A549 (cell line): Measurements from ENCODE around the gene CFAP73.
A peak's percentile ranks its signal among the peaks of the same experiment; 100 is the strongest.

ENCODE experiments used
- EP300 ChIP-seq, 2 experiments: fragments of >200 bp; sonication (Bioruptor Twin); formaldehyde crosslinking; IDR thresholded peaks; 2 replicates in 1 of 2; 3 replicates in 1 of 2; pipeline ENCODE4 v1.6.1; 2016 to 2017
- NR3C1 ChIP-seq: fragments of >200 bp; sonication (Bioruptor Twin); formaldehyde crosslinking; IDR thresholded peaks from 3 replicates; pipeline ENCODE4 v1.6.1; 2017
- RAD21 ChIP-seq, 2 experiments: fragments of >200 bp in 1 of 2; sonication (Bioruptor Twin) in 1 of 2; formaldehyde crosslinking in 1 of 2; IDR thresholded peaks in 1 of 2; conservative IDR thresholded peaks in 1 of 2; 2 replicates in 1 of 2; 3 replicates in 1 of 2; pipeline ENCODE4 v1.6.1; 2012 to 2018; ENCODE audit warnings: inconsistent platforms in 1 of 2
- TF ChIP-seq, protein P1 (sequence below): IDR thresholded peaks from 2 replicates; pipeline ENCODE4 v1.6.1; 2012
- TF ChIP-seq, protein P2 (sequence below): fragments of 250-450 bp; sonication (Bioruptor Pico); IDR thresholded peaks from 2 replicates; pipeline ENCODE4 v1.5.0; 2021; ENCODE audit warnings: mild to moderate bottlenecking, moderate library complexity, borderline replicate concordance

DNA sequence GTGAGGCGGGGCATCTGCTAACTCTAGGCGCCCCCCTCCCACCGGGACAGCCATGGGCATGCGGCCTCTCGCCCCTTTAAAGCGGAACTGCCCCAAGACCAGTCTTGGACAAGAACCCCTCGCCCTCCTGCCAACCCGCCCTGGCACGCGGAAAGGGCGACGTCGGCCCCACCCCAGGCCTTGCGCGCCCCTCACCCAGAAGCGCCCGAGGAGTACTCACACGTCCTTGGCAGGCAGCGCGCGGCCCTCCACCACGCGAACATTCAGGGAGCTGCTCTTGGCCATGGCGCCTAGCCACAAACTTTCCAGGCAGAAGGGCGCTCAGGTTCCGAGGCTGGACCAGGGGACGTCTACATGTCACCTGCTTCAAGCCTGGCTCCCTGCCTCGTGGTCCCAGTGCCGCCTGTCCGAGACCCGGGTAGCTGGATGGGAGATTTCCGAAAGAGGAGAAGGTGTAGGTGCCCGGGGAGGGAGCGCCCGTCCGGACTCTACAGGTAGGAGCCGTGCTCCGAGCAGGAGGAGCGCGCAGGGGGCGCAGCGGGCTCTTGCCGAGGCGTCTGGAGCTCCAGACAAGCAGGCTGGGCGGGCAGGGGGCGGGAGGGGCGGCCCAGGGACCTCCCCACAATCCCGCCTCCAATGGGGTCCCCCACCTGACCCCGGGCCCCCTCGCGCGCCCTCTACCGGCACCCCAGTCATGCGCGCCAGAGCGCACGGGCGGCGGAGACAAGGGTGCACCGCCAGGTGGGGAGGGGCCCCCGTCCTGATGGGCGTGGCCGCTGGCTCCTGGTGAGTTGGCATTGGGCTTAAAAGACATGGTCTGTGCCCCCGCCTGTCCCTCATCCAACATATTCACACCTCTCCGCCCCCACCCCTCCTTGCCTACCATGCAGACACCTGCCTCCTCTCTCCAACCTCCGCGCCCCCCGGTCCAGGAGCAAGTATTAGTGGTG lies 14.1 kb upstream of the CFAP73 start, which contains the start of gene RASAL1:
- TF ChIP-seq NR3C1 (no peak), RAD21 (conservative IDR thresholded peaks at IDR 0.05 in 1 of 2, IDR thresholded peaks at IDR 0.05 in 1 of 2) (no peak), EP300 (IDR thresholded peaks at IDR 0.05) (no peak)
- TF ChIP-seq, protein P1, sequence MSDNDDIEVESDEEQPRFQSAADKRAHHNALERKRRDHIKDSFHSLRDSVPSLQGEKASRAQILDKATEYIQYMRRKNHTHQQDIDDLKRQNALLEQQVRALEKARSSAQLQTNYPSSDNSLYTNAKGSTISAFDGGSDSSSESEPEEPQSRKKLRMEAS = 0 out of 2 replicates have a peak, but pooled peaks have one; percentile 20
- TF ChIP-seq, protein P2, sequence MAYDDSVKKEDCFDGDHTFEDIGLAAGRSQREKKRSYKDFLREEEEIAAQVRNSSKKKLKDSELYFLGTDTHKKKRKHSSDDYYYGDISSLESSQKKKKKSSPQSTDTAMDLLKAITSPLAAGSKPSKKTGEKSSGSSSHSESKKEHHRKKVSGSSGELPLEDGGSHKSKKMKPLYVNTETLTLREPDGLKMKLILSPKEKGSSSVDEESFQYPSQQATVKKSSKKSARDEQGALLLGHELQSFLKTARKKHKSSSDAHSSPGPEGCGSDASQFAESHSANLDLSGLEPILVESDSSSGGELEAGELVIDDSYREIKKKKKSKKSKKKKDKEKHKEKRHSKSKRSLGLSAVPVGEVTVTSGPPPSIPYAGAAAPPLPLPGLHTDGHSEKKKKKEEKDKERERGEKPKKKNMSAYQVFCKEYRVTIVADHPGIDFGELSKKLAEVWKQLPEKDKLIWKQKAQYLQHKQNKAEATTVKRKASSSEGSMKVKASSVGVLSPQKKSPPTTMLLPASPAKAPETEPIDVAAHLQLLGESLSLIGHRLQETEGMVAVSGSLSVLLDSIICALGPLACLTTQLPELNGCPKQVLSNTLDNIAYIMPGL (CRISPR knock-in tag) = no peak
